Hematopoietic multipotent progenitor cell treated with erythropoietin and hydrocortisone succinate and interleukin-3 and kit ligand, for 6 days (in vitro differentiated cells): ENCODE results near the gene AOPEP.
"Not testable (repeated sequence)": the region's sequence is repeated elsewhere in the genome, so short reads cannot be mapped to it uniquely, and the experiment has no call there.

Source experiments
- DNase-seq: peaks from one replicate; pipeline ENCODE4 v3.0.0-alpha.2; 2015

The AOPEP gene

DNA sequence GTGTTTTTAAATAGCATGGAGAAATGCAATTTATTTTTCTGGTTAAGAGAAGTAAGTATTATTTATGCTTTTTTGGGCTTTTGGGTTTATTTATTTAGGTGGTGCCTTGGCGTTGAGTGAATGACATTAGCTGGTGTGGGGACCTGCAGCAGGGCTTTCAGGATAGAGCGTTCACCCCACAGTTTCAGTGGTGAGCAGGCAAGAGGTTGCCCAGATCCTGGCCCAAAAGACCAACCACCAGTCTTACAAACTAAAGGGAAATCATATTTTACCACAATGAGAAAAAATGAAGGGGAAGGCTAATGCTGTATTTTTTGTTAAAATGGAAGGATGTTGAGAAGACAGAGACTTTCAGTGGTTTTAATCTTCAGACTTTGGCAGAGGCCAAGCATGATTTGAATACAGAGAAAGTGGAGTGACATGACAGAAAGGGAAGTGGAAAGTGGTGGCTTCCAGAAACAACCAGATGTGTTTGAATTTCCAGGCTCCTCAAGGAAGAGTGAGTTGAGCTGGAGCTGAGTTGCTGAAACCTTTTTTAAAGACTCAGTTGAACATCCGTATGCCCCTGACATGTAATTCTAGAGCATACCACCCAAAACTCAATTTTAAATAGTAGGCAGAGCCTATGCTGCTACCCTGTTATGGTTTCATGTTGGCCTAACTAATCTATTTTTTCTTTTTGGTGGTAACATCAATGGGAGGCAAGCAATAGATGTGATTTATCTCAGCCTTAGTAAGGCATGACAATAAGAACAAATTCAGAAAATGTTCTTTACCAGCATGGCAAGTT, 94.8 kb downstream of the AOPEP start:
- no peak for DNase-seq

GRCh38 chr9:94822273-94822672, 95.8 kb downstream of the AOPEP start:
- no peak for DNase-seq

DNA sequence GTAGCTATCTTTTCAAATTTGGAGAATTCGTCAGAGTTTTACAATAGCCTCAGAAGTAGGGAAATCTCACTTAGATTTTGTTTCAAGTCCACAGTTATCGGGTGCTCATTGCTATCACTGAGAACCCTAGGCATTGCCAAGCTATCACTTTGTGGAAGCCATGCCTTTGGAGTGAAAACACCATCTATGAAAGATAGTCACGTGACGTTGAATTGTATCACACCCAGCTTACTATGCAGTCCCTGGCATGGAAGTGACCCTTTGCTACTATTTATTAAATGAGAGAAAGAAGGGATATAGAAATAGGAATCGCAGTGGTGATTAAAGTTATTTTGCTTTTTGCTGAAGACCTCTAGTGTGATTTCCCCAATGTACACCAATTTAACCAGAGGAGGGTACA, 97.2 kb downstream of the AOPEP start:
- DNase-seq: no peak

- DNase-seq: no peak
Observed at GRCh38 chr9:94824411-94824810, 97.9 kb downstream of the AOPEP start.

DNA sequence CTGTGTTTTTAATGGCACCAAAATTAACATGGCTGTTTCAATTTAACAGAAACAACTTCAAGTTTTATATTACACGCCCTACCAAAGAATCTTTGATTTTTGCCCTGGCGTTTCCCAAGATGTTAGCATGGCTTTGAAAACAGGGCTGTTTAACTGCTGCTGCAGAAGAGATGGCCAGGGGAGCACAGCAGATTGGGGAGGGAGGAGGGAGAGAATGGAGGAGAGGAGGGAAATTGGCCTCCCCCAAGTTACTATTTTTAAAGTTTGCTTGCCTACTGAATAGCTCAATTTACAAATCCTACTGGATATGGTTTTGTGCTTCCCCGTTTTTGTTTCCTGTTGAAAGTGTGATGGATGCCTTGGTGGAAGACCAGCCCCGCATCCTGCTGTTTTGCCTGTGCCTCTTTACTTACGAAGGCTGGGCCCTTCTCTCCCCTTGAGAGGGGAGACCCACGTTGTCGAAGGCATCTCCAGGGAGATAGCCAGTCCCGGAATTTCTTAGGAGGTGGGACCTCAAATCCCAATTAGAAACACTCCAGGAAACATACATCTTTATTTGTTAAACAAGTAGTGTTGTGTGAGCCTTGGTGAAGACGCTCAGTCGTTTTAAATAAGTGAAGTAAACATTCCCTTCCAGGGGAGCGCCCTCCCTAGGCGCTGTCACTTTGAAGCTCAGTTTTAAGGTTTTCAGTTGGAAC, 98.6 kb downstream of the AOPEP start:
- no peak for DNase-seq

- no peak for DNase-seq
Observed at GRCh38 chr9:94825611-94825958, 99.1 kb downstream of the AOPEP start.

DNA sequence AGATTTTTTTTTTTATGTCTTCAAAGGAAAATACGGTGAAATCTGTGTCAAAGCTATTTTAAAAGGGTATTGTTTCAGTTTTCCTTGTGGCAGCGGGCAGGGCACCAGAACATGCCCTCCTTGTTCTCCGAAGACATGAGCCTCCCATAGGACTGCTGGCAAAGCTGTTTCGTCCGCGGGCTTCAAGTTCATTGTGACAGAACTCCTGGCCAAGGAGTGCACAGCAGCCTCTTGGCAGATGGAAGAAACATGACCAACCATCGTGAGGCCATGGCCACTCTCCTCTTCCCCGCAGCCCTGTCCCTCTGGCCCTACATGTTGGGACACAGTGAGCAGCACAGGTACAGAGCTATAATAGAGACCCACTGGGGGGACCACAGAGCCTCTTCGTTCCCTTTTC, 99.5 kb downstream of the AOPEP start:
- no peak for DNase-seq

DNA sequence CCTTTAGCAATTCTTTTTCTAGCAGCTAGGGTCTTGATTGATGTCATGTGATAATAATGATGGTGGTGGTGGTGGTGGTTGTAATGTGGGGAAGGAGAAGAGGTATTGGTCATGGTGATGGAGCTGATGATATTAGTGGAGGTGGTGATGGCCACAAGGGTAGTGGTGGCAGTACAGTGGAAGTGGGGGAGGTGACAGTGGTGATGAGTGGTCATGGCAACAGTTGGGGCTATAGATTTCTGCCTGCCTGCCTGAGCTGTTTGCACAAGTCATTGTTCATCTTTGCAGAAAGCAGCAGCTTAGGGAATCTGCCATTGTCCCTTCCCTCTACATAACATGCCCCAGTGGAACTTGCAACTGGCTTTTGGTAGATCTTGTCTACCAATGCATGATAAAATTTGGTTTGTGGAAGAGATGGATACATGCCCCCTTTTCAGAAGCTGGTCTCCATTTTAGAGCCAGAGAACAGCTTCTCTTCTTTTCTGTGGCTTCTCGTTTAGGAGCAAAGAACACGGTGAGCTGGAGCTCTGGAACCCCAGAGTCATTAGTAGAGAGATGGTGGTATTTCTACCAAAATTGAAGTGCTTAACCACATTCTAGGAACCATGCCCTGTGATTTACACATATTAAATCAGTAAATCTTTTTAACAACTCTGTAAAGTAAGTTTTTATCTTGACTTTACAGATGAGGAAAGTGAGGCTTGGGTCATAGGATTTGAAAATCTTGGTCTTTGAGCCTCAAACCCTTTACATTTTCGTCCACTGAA, 100.3 kb downstream of the AOPEP start:
- DNase-seq: no peak

DNA sequence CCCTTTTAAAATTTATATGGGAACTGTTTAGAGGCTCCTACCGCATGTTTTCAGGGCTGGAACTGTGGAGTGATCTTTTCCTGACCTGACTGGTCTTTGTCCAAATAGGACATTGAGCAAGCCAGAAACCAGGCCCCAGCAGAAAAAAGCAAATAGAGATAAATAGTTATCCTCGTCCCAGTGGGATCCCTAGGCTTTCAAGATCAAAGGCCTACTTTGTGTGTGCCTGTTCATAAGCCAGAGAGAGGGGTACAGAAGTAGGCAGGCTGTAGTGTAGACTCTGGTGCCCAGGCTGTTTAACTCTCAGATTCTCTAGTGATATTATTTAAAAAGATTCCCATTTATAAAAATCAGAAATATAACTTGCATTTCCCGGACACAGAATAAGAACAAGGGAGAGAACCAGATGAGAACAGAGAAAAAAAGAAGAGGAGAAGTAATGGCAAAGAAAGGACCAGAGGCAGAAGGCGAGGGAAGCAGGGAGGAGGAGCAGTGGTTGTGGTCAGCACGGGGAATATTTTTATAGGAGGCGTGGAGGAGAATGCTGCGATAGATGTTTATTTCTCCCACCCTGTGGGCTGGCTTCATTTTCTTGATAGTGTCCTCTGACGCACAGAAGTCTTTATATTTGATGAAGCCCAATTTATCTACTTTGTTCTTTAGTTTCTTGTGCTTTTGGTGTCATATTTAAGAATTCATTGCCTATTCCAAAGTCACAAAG, 101.2 kb downstream of the AOPEP start:
- DNase-seq: no peak

GRCh38 chr9:94829380-94830070, 103.0 kb downstream of the AOPEP start:
- no peak for DNase-seq

DNA sequence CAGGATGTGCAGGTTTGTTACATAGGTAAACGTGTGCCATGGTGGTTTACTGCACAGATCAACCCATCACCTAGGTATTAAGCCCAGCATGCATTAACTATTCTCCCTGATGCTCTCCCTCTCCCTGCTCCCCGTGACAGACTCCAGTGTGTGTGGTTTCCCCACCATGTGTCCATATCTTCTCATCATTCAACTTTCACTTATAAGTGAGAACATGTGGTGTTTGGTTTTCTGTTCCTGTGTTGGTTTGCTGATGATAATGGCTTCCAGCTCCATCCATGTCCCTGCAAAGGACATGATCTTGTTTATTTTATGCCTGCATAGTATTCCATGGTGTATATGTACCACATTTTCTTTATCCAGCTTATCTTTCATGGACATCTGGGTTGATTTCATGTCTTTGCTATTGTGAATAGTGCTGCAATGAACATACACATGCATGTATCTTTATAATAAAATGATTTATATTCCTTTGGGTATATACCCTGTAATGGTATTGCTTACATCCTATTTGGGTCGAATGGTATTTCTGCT, 103.6 kb downstream of the AOPEP start:
- DNase-seq: not testable (repeated sequence)

GRCh38 chr9:94833802-94834201, 107.3 kb downstream of the AOPEP start:
- no peak for DNase-seq

DNA sequence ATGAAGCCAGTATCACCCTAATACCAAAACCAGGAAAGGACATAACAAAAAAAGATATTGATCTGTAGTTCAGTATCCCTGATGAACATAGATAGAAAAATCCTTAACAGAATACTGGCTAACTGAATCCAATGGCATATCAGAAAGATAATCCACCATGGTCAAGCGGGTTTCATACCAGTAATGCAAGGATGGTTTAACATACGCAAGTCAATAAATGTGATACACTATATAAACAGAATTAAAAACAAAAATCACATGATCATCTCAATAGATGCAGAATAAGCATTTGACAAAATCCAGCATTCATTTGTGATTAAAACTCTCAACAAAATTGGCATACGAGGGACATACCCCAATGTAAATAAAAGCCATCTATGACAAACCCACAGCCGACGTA, 110.9 kb downstream of the AOPEP start:
- DNase-seq: no peak

DNA sequence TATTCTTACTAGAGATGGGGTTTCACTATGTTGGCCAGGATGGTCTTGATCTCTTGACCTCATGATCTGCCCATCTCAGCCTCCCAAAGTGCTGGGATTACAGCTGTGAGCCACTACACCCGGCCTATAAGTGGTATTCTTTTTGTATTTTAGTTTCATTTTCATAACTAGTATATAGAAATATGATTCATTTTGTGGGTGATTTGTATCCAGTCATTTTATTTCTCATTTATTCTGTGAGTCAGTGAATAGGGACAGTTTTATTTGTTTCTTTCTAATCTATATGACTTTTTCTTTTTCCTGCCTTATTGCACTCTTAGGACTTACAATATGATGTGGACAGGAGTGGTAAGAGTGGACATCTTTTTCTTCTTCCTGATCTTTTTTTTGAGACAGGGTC, 112.9 kb downstream of the AOPEP start:
- no peak for DNase-seq

DNA sequence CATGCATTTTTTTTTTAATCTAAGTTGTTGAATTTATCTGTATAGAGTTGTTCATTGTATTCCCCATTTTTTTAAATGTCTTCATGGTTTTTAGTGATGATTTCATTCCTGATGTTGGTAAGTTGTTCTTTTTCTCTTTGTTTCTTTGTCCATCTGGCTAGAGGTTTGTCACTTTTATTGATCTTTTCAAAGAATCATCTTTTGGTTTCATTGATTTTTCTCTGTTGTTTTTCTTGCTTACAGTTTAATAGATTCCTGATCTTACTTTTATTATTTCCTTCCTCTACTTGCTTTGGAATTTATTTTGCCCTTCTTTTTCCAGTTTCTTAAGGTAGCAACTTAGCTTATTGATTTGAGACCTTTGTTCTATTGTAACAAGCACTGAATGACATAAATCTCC, 114.2 kb downstream of the AOPEP start:
- DNase-seq: no peak

DNA sequence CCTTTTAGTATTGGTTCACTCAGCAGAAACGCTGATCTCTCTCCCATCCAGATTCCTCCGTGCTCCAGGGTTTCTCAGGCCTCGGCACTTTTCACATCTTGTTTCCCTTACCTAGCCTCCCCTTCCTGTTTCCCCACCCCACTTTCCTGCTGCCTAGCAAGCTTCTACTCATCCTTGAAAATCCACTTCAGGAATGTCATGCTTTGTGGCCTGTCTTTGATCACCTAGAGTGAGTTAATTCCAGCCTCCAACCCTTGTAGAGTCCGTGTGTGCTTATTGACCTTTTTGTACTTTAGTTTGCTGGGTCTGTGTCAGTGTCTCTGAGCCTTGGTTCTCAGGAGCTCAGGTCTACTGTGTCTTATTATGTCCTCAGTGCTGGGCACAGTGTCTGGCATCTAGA, 116.6 kb downstream of the AOPEP start:
- DNase-seq: no peak

DNA sequence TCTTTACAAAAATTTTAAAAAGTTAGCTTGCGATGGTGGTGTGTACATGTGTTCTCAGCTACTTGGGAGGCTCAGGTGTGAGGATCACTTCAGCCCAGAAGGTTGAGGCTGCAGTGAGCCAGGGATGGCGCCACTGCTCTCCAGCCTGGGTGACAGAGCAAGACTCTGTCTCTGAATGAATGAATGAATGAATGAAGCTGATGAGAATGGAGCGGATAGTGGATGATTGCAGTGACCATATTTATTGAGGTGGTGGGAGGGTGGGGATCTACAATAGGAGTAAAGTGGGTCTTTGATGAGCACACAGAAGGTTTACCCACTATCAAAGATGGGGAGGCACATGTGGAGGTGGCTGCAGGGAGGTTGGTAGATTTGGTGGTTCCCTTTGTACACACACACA, 120.2 kb downstream of the AOPEP start:
- DNase-seq: no peak

DNA sequence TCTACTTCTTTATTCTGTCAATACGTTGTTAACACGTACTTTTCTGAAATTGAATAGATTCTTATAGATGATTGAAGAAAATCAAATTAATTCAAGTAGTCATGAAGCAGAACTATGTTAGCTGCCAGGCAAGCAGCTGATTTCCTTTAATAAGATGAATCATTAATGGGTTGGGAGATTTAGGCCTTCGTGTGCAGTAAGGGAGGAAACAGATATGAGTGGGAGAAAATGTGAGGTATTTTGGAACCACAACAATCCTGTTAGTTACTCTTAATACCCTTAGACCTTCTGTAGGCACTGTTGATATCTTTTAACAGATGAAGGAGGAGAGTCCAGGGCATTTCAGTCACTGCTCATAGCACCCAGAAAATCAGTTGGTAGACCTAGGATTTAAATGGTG, 121.0 kb downstream of the AOPEP start:
- DNase-seq: no peak

GRCh38 chr9:94848791-94849190, 122.3 kb downstream of the AOPEP start:
- not testable (repeated sequence) for DNase-seq

- DNase-seq: no peak
Observed at GRCh38 chr9:94850540-94851434, 124.3 kb downstream of the AOPEP start.

DNA sequence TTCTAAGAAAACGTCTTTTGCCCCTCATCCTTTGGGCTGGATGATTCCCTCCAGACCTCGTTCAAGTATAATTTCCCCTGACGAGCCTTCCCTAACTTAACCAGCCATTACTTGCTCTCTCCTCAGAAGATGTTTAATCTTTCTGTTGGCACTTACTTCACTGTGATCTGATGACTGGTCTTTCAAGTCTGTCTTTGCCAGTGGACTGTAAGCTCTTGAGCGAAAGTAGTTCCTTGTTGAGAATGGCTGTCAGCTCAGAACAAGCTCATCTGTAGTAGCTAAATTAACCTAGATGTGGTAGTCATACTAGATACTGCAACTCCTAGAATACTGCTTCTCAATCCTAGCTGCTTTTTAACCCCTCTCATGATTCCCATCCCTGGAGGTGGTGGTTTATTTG, 125.0 kb downstream of the AOPEP start:
- no peak for DNase-seq
